Measurements from ENCODE around the gene ZNF654. TPM values are rescaled to one million over a fixed set of nuclear protein-coding genes. Genes with fewer than 3 reads are reported as not detected.

The ZNF654 gene
- total and polyA plus RNA-seq, 2 of the 13 experiments (the other 11 are each of a cell fraction or from before 2014, with no cell fraction given): 1.8 to 4.1 TPM

DNA sequence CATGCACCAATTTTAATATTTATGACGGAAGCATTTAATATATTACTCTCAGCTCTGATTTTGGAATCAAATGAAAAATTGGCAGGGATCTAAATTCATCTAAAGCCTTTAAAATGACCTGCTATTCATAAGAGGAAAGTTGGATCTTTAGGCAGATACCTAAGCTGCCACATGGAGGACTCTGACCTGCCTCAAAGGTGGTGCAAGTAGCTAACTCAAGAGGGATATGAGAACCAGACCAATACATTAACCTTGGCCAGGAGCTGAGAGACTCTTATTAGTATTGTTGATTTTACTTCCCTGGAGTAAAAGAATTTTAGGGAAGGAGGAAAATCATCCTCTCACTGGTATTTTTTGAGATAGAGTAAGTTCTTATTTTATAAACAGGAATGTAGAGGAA, 17.7 kb downstream of the ZNF654 start:
- TF ChIP-seq NR2C2 (CRISPR knock-in tag; IDR thresholded peaks at IDR 0.05; ENCODE audit: borderline replicate concordance) (no peak), ZNF619 (CRISPR knock-in tag; IDR thresholded peaks at IDR 0.05) (no peak), RARA (CRISPR knock-in tag; IDR thresholded peaks at IDR 0.05) (no peak), RBM22 (optimal IDR thresholded peaks at IDR 0.05; ENCODE audit: low read length) (no peak), SYNCRIP (IDR thresholded peaks at IDR 0.05; ENCODE audit: insufficient read depth, low read depth, low read length) (no peak), KLF6 (CRISPR knock-in tag; IDR thresholded peaks at IDR 0.05) (no peak), SP5 (CRISPR knock-in tag; IDR thresholded peaks at IDR 0.05; ENCODE audit: borderline replicate concordance, low read depth) (no peak), ZFY (CRISPR knock-in tag; IDR thresholded peaks at IDR 0.05) (no peak), SMAD1 (CRISPR knock-in tag; IDR thresholded peaks at IDR 0.05; ENCODE audit: borderline replicate concordance, low read depth) (no peak)
- no peak for FAIRE-seq
- no peak for ATAC-seq
- no peaks in the 10 kb centered on the region for H3K36me3 ChIP-seq (replicated peaks in 1 of 2; ENCODE audit: control insufficient read depth in 1 of 2, insufficient read depth in 2 of 2, low read length in 2 of 2)
- intact Hi-C loops (cut with micrococcal nuclease; ENCODE audit: unreplicated experiment): no loop called here
- H4K20me1 ChIP-seq (ENCODE audit: insufficient read depth, low read length): no peaks in the 10 kb centered on the region; the same call in 1 of the 2 replicates
- no peak overlapping the region for H3K27ac ChIP-seq (ENCODE audit: extremely low read length, insufficient read depth, low read length)
- no peak overlapping the region for H3K9ac ChIP-seq (ENCODE audit: insufficient read depth, low read depth, low read length)
- ChIA-PET POLR2A (no interaction called here), CTCF (ENCODE audit: low intra/inter-chr PET ratio, low total read pairs) (no interaction called here)
- DNase-seq (ENCODE audit: low spot score): no peak
- no peaks in the 10 kb centered on the region for H3K27me3 ChIP-seq (ENCODE audit: control insufficient read depth in 1 of 2, insufficient read depth in 2 of 2, low read length in 2 of 2)
- peaks cover 57% of the 10 kb centered on the region for H3K79me2 ChIP-seq (ENCODE audit: insufficient read depth, low read length)
- no peak overlapping the region for H2AFZ ChIP-seq (ENCODE audit: low read length)
- H3K4me2 ChIP-seq (ENCODE audit: low read depth, low read length): no peak overlapping the region
- H3K4me3 ChIP-seq (replicated peaks in 1 of 3; ENCODE audit: insufficient read depth in 1 of 3, low read depth in 2 of 3, low read length in 3 of 3): no peak overlapping the region
- no TSS peak for BruUV-seq (replicated peaks)
- WGBS (ENCODE audit: low lambda C conversion rate): 91% methylated on average over 1 of the region's 1 CpG
- no peaks in the 10 kb centered on the region for H3K9me3 ChIP-seq (ENCODE audit: low read length)
- in situ Hi-C loops (cut with HindIII; ENCODE audit: extremely low pct_ligation_motif_present, low pct_unique_long_range_greater_than_20kb): no loop called here
- H3K4me1 ChIP-seq (ENCODE audit: insufficient read depth, low read length): peaks cover 9% of the 10 kb centered on the region; the same call in 1 of the 2 replicates

DNA sequence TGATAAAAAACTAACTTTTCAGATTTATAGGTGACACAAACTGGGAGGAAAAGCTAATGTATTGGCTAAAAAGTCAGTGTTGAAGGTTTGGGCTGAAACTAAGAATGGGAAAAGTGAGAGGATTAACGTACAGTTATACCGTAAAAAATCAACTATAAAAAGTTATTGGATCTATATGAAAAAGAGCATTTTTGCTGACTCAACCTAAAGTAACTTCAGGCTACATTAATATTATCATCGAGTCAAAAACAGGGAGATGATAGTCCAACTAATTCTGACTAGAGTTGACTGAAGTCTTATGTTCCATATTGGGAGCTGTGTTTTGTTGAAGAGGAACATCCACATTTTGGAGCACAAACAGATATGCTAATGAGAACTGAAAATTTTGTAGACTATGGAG, 19.9 kb downstream of the ZNF654 start:
- Histone ChIP-seq H3K9me3 (ENCODE audit: low read length) (no peaks in the 10 kb centered on the region), H4K20me1 (ENCODE audit: insufficient read depth, low read length) (peaks cover 2% of the 10 kb centered on the region; the same call in 1 of the 2 replicates), H2AFZ (ENCODE audit: low read length) (no peak overlapping the region), H3K36me3 (replicated peaks in 1 of 2; ENCODE audit: control insufficient read depth in 1 of 2, insufficient read depth in 2 of 2, low read length in 2 of 2) (no peaks in the 10 kb centered on the region), H3K27ac (ENCODE audit: extremely low read length, insufficient read depth, low read length) (no peak overlapping the region), H3K4me3 (replicated peaks in 1 of 3; ENCODE audit: insufficient read depth in 1 of 3, low read depth in 2 of 3, low read length in 3 of 3) (no peak overlapping the region), H3K79me2 (ENCODE audit: insufficient read depth, low read length) (peaks cover 48% of the 10 kb centered on the region), H3K4me2 (ENCODE audit: low read depth, low read length) (no peak overlapping the region), H3K9ac (ENCODE audit: insufficient read depth, low read depth, low read length) (no peak overlapping the region), H3K4me1 (ENCODE audit: insufficient read depth, low read length) (peaks cover 9% of the 10 kb centered on the region; the same call in 1 of the 2 replicates), H3K27me3 (ENCODE audit: control insufficient read depth in 1 of 2, insufficient read depth in 2 of 2, low read length in 2 of 2) (no peaks in the 10 kb centered on the region)
- FAIRE-seq: no peak
- ATAC-seq: no peak
- BruUV-seq (replicated peaks): no TSS peak
- CTCF ChIA-PET (ENCODE audit: low intra/inter-chr PET ratio, low total read pairs): no interaction called here
- peak; percentile 89 for TF ChIP-seq MAFF (IDR thresholded peaks at IDR 0.05; ENCODE audit: low read depth, low read length)
- no peak for TF ChIP-seq POLR2A (IDR thresholded peaks at IDR 0.05; ENCODE audit: insufficient read depth in 1 of 2, low read depth in 2 of 2, low read length in 2 of 2)
- TF ChIP-seq, protein P1, sequence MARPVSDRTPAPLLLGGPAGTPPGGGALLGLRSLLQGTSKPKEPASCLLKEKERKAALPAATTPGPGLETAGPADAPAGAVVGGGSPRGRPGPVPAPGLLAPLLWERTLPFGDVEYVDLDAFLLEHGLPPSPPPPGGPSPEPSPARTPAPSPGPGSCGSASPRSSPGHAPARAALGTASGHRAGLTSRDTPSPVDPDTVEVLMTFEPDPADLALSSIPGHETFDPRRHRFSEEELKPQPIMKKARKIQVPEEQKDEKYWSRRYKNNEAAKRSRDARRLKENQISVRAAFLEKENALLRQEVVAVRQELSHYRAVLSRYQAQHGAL (CRISPR knock-in tag; IDR thresholded peaks at IDR 0.05; ENCODE audit: not compliant biosample characterization): no peak
- no peak for TF ChIP-seq TAF1 (CRISPR knock-in tag; IDR thresholded peaks at IDR 0.05)
- peak; percentile 89 to 93 for TF ChIP-seq MAFK (conservative IDR thresholded peaks at IDR 0.05 in 1 of 2, IDR thresholded peaks at IDR 0.05 in 1 of 2; ENCODE audit: low read length in 2 of 2)
- DNase-seq (ENCODE audit: low spot score): no peak
- POLR2A ChIA-PET: no interaction called here
- in situ Hi-C loops (cut with HindIII; ENCODE audit: extremely low pct_ligation_motif_present, low pct_unique_long_range_greater_than_20kb): no loop called here
- 98% methylated on average over 3 of the region's 3 CpGs for WGBS (ENCODE audit: low lambda C conversion rate)
- intact Hi-C loops (cut with micrococcal nuclease; ENCODE audit: unreplicated experiment): no loop called here

Data from HepG2 (cell line).